ENCODE results near the gene ANKRD36C.
"Not testable (repeated sequence)": the region's sequence is repeated elsewhere in the genome, so short reads cannot be mapped to it uniquely, and the experiment has no call there.

ANKRD36C gene

DNA sequence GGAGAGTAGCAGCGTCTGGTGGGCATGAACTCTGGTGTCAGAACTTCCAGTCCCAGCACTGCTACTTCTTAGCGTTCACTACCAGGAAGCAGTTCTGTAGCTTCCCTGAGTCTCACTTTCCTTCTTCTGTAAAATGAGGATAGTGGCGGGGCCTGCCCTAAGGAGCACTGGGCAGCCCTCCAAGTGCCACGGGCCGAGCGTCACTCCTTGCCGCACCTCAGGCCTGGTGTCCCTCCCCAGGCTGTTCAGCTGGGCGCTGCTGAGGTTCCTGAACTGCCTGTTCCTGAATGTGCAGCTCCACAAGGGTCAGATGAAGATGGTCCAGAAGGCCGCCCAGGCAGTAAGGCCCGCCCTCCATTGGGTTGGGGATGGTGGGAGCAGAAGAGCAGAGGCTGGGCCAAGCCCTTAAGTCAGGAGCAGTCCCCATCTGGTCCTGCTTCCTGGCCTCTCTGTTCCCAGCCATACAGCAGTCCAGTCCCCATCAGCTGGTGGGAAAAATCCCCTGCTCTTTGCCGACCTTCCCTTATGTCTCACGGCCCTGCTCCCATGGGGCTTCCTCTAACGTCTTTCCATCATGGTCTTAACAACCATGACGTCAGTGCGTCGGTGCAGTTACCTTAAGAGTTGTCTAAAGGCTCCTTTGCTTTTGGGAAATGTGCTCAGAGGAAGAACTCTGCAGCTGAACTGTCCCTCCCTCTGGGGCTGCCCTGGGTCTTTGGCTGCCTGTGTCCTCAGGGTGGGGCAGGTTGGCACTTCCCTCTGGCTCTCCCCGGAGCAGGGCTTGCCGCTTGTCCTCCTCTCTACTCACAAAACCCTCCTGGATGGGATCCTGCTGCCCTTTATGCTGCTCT lies 195.2 kb downstream of the ANKRD36C start:
- FAIRE-seq, result not testable (repeated sequence)

DNA sequence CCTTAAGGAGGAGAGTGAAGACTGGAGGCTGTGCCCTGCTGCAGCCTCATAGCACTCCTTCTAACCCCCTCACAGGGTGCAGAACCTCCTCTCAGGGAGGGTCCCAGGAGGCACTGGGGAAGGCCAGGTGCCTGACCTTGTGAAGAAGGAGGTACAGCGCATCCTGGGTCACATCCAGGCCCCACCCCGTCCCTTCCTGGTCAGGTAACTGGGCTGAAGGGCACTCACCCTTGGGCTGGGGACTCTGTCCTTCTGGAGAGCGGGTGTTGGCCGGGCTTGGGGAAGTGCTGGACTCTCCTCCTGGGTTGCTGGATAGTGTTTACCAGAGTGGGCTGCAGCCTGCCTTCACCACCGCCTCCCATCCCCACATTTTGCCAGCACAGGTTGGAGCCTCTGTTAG lies 197.7 kb downstream of the ANKRD36C start:
- FAIRE-seq, result not testable (repeated sequence)

DNA sequence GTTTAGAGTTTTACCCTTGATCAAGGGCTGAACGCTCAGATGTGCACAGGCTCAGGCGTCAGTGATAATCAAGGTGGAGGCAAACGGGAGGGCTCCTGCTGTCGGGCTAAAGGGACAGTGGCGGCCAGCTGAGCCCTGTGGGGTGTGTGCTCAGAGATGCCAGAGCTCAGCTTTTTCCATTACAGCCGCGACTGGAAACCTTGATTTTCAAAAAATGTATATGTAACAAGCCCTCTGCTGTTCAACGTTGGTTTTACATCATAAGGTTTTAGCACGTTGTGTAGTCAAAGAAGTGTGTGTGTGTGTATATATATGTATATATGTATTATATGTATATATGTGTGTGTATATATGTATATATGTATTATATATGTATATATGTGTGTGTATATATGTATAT lies 201.4 kb downstream of the ANKRD36C start:
- peak; percentile 66 for FAIRE-seq

GRCh38 chr2:95789385-95789784 lies 202.2 kb downstream of the ANKRD36C start:
- not testable (repeated sequence) for FAIRE-seq

GRCh38 chr2:95788642-95789041 lies 203.0 kb downstream of the ANKRD36C start:
- not testable (repeated sequence) for FAIRE-seq

Data from G401.6 (cell line).